Colonic mucosa (tissue), 4 donors: Measurements from ENCODE around the gene CALU. TPM values are rescaled to one million over a fixed set of nuclear protein-coding genes. Genes with fewer than 3 reads are reported as not detected.

Experiments used
- DNase-seq: peaks from one replicate; pipeline ENCODE4 v3.0.0-alpha.2; 2020
- H3K27ac ChIP-seq: fragments of 200-600 bp; one replicate; pipeline ENCODE4 v1.8.0; 2021
- H3K27me3 ChIP-seq: fragments of 200-600 bp; one replicate; pipeline ENCODE4 v1.8.0; 2021
- H3K36me3 ChIP-seq: fragments of 200-600 bp; one replicate; pipeline ENCODE4 v1.8.0; 2021
- H3K4me1 ChIP-seq: fragments of 200-600 bp; one replicate; pipeline ENCODE4 v1.8.0; 2021; ENCODE audit warnings: mild to moderate bottlenecking
- H3K4me3 ChIP-seq: fragments of 200-600 bp; one replicate; pipeline ENCODE4 v1.8.0; 2021
- H3K9ac ChIP-seq, 2 donors: one replicate each; pipeline ENCODE4 v1.7.0; 2013; ENCODE audit warnings: control low read depth in 2 of 2, low read depth in 2 of 2, low read length in 2 of 2
- H3K9me3 ChIP-seq: fragments of 200-600 bp; one replicate; pipeline ENCODE4 v1.8.0; 2021
- CTCF ChIP-seq: fragments of 200-600 bp; IDR thresholded peaks from one replicate; pipeline ENCODE4 v1.8.0; 2022; ENCODE audit warnings: antibody characterized with exemption, mild to moderate bottlenecking
- intact Hi-C: fragments of 100-400 bp; cut with DNase I; formaldehyde crosslinking; loops from one replicate; pipeline ENCODE4 v1.14.1; 2022
- total RNA-seq, 2 donors: library from RNA; stranded (reverse); fragmentation: NEBNext Ultra II Directional in 1 of 2; extraction: Animal tissue kit (Norgen Biotek cat#: 25700) in 1 of 2; gene quantifications; one replicate each; pipeline ENCODE4 v1.2.1, GENCODE V29; 2021
- donor health status: healthy.
- donor health status: DM: no; HTN: no; CAD: no.
- donor health status: DM: no; HTN: no; CAD: no.

Gene CALU
- total RNA-seq, 2 donors from 2014 or later: 47.9 to 63.8 TPM

GRCh38 chr7:128811631-128812430, 72.7 kb downstream of the CALU start:
- H3K36me3 ChIP-seq: no peaks in the 10 kb centered on the region
- H3K4me1 ChIP-seq: no peaks in the 10 kb centered on the region
- no peaks in the 10 kb centered on the region for H3K27me3 ChIP-seq
- no peak overlapping the region for H3K9ac ChIP-seq
- intact Hi-C loops: no loop called here
- DNase-seq: no peak
- no peak for TF ChIP-seq CTCF
- no peak overlapping the region for H3K4me3 ChIP-seq
- H3K27ac ChIP-seq: no peak overlapping the region
- H3K9me3 ChIP-seq: no peaks in the 10 kb centered on the region

DNA sequence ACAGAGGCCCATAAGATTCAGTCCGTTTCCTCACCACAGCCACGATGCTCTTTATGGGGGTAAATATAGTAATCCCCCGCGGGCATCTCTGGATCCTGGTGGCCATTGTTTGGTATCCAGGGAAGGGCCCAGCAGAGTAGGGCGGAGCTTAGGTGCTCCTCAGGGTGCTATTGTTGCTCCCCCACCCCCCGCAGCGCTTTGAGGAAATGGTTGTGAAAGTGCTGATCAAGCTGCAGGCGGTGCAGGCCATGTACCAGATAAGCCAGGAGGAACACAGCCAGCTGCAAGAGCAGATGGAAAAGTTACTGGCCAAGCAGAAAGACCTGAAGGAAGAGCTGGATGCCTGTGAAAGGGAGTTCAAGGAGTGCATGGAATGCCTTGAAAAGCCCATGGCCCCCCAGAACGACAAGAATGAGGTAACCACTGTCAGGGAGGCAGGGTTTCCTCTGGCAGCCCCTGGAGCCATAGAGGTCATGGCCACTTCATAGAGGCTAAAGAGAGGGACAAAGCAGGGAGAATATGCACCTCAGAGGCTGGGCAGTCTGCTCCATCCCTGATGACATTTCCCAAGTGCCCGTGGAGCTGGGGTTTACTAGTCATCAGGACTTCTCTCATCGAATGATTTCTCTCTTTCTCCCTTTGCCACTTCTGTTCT, 73.5 kb downstream of the CALU start:
- intact Hi-C loops: no loop called here
- no peaks in the 10 kb centered on the region for H3K9me3 ChIP-seq
- TF ChIP-seq CTCF: no peak
- no peaks in the 10 kb centered on the region for H3K27me3 ChIP-seq
- no peaks in the 10 kb centered on the region for H3K36me3 ChIP-seq
- DNase-seq: no peak
- no peak overlapping the region for H3K27ac ChIP-seq
- H3K9ac ChIP-seq: no peak overlapping the region
- H3K4me3 ChIP-seq: no peak overlapping the region
- no peaks in the 10 kb centered on the region for H3K4me1 ChIP-seq

GRCh38 chr7:128814499-128814898, 75.3 kb downstream of the CALU start:
- Histone ChIP-seq H3K9me3 (no peaks in the 10 kb centered on the region), H3K4me1 (no peaks in the 10 kb centered on the region), H3K27ac (no peak overlapping the region), H3K9ac (no peak overlapping the region), H3K4me3 (no peak overlapping the region), H3K27me3 (no peaks in the 10 kb centered on the region), H3K36me3 (no peaks in the 10 kb centered on the region)
- TF ChIP-seq CTCF: no peak
- no peak for DNase-seq
- intact Hi-C loops: no loop called here

DNA sequence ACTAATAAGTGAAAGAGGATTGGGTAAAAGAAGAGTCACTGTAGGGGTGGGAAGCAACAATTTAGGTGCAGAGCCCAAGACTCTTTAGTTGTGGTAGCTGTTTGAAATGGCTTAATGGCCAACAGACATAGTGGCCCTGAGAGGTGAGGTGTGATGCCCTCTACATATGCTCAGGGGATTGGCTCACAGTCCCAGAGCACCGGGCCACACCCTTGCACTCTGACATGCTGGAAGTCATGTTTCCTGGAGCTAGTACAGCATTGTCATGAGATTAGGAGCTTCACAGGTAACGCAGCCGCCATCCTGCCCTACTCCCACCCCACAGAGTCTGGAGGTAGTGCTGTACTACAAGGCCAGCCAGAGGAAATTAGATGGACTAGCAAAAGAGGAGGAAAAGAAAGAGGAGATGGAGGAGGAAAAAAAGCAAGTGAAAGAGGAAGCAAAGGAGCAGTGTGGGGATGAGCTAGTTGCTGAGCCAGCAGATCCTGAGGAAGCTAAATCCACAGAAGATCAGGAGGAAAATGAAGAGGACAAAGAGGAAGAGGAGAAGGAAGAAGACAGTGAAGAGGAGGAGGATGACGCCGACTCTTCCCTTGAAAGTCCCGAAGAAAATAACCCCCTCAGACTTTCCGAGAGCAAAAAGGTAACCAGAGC, 76.3 kb downstream of the CALU start:
- TF ChIP-seq CTCF: no peak
- no peak overlapping the region for H3K9ac ChIP-seq
- no peak overlapping the region for H3K4me3 ChIP-seq
- no peak for DNase-seq
- no peaks in the 10 kb centered on the region for H3K4me1 ChIP-seq
- H3K9me3 ChIP-seq: no peaks in the 10 kb centered on the region
- peaks cover 3% of the 10 kb centered on the region for H3K27me3 ChIP-seq
- H3K27ac ChIP-seq: no peak overlapping the region
- no peaks in the 10 kb centered on the region for H3K36me3 ChIP-seq
- intact Hi-C loops: no loop called here

DNA sequence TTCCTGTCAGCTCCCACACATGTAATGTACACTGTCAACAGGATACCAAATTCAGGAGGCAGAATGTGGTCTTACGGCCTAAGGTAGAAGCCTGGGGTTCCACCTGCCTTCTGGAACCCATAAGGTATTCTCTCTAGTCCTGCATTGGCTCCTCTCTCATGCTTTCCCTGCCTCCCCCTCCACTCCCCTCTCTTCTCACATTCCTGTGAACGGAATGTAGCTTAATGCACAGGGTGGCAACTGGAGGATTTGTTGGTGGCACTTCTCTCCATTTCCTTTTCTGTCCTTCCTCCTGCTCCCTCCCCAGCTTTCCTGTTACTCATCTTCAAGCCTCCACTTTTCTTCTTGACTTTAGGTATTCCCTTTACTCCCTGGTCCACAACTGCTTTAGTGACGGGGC, 79.5 kb downstream of the CALU start:
- TF ChIP-seq CTCF: no peak
- Histone ChIP-seq H3K27me3 (peaks cover 5% of the 10 kb centered on the region), H3K4me1 (no peaks in the 10 kb centered on the region), H3K9ac (no peak overlapping the region), H3K27ac (no peak overlapping the region), H3K4me3 (no peak overlapping the region), H3K9me3 (no peaks in the 10 kb centered on the region), H3K36me3 (no peaks in the 10 kb centered on the region)
- intact Hi-C loops: no loop called here
- no peak for DNase-seq

Other genes starting within 250 kb of the CALU start
- under 1 TPM; 0.85 to 0.89 TPM for gene GARIN1A, start 67.1 kb upstream of the CALU start, total RNA-seq
- gene OPN1SW, start 36.4 kb downstream of the CALU start, total RNA-seq: not detected
- gene CCDC136, start 52.6 kb downstream of the CALU start, total RNA-seq: 1 to 10 TPM in 1 of 2 donors, under 1 TPM in 1; 0.64 to 5.8 TPM
- gene FLNC, start 91.0 kb downstream of the CALU start, total RNA-seq: 10 to 100 TPM in 1 of 2 donors, 1 to 10 TPM in 1; 4.5 to 88.6 TPM
- 100 to 1,000 TPM in 1 of 2 donors, 10 to 100 TPM in 1; 94.4 to 105 TPM for gene ATP6V1F, start 123.5 kb downstream of the CALU start, total RNA-seq
- 1 to 10 TPM in 1 of 2 donors, under 1 TPM in 1; 0.64 to 1.1 TPM for gene KCP, start 171.3 kb downstream of the CALU start, total RNA-seq
- gene IRF5, start 198.6 kb downstream of the CALU start, total RNA-seq: 1 to 10 TPM; 5.0 to 9.7 TPM